CD4-positive, alpha-beta T cell treated with Interferon alpha-2 for 1 hour (primary cell): Measurements from ENCODE around the gene EVX1.

ENCODE experiments used
- DNase-seq, 2 donors: peaks; one replicate each; pipeline ENCODE4 v3.0.0-alpha.2; 2020 to 2022

EVX1 gene

DNA sequence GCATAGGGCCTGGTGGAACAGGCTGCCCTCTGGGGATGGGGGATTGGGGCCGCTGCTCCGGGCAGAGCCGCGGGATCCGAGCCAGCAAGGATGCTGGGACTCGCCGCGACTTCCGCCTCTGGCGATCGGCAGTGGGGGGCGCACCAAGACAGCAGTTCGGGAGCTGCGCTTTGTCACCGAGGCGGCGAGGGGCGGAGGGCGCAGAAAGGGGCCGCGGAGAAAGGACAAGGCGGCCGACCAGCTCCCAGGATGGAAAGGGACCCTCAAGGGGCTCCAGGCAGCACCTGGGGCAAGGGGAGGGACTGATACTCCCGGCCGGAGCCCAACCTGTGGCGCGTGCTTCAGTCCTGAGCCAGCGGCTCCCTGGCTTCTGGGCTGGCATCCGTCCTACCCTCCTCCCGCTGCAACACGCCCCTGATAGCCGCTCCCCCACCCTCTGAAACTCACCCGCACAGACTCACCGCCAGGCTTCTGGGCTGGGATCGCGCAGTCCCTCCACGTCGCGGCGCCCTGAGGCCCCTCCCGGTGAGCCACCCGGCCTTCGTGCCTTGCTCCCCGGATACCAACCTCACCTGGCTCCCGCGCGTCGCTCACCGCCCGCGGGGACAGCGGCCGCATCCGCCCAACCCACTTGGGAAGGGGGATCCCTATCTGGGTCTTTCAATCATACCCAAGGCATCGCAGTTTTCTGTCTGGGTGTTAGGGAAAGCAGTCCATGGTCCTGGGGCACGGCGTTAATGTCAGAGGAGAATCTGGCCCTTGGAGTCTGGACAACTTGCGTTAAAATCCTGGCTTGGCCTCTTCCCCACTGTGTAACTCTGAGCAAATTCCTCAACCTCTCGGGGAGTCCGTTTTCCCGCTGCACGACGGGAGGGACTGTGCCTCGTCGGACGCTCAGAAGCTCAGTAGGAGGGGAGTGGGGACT, 7.0 kb upstream of the EVX1 start:
- DNase-seq: no peak

DNA sequence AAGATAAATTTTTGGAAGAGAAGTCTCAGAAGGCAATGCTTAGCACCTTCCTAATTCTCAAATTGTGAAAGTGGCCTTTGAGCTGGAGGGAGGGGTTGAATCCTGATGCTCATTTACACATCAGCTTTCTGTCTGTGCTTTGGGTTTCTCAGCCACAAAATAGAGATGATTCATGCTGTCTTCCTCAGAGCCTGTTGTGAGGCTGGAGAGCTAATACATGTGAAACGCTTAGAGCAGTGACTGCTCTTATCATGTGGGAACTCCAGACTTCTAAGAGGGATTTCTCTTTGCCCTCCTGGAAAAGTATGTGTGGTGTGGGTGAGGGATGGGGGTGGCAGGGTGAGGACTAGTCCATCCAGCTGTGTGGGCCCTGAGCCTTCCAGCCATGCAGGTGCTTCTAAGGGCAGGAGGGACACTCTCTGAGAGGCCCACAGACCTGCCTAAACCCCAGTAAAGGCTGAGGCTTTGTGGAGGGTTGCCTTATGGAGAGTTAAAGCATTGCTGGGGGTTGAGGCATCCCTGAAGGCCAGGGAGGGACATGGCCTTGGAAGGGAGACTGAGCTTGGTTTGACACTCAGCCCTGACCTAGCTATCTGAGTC, 4.8 kb upstream of the EVX1 start:
- no peak for DNase-seq

DNA sequence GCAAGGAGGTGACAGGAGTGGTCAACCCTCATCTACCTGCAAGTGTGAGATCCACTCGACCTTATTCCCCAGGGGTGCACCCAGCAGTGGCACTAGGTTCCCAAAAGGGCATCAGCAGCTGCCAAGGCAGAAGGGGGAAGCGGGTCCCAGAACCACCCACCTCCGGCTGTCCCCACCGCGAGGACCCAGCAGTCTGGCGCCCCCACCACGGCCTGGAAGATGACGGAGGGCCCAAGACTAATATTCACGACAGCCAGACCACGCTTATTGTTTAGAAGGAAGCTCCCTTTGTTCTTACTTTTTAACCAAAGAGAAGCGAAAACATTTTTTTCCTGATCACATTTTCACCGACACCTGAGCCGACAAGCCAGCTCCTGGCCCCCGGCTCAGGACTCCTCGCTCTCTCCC, 3.6 kb upstream of the EVX1 start:
- DNase-seq: no peak

DNA sequence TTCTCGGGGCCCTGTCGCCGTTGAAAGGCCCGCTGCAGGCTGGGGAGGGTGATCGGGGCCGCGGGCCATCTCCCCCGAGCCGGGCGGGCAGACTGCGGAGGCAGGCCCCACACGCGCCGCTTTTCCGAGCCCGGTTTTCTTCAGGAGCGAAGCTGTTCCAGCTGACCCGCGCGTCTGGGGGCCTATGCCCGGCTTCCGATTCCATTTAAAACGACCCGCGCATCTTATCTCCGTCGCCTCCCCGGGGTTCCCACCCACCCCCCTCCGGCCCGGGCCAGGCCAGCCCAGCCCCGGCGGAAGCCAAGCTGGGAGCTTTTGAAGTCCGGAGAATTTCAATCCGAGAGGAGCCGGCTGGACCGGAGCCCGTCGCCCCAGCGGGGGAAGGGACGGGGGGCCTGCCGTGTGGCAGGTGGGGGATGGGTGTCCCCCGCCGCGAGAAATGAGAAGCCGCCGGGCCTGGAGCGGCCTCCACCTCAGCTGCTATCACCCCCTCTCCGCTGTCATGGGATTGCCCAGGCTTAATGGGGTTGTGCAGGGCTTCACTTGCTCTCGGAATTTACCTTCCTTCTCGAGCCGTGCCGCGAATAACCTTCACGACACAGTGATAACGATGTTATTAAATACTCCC, 3.1 kb upstream of the EVX1 start:
- DNase-seq: no peak

DNA sequence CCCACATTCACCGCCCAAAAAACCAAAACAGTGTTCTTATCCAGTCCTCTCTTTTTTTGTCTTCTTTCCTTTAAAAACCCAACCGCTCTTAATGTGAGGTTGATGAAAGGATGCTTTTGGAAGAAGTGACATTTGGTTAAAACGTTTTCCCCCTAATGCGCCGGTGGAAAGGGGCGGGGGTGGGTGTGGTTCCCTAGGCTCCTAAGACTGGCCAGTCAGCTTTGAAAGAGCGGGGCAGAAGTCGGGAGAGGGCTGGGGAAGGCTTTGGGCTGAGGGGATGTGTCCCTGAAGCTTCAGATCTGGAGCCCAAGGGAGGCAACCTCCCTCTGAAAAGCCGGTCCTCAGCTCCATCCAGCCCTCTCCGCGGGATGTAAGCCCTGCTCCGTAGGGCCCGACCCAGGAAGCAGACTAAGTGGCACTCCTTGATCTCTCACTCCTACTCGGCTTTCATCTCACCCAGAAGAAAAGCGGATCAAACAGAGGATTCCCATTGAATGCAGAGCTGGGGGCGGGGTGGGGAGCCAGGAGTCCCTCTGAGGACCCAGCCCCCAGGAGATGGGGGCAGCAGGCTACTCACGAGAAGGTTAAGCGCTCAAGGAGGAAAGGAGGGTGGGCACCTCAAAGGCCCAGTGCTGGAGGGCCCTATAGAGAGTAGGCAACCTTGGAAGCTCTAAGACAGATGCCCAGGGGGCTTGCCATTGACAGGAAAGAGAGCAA, 2.4 kb upstream of the EVX1 start:
- DNase-seq: no peak

DNA sequence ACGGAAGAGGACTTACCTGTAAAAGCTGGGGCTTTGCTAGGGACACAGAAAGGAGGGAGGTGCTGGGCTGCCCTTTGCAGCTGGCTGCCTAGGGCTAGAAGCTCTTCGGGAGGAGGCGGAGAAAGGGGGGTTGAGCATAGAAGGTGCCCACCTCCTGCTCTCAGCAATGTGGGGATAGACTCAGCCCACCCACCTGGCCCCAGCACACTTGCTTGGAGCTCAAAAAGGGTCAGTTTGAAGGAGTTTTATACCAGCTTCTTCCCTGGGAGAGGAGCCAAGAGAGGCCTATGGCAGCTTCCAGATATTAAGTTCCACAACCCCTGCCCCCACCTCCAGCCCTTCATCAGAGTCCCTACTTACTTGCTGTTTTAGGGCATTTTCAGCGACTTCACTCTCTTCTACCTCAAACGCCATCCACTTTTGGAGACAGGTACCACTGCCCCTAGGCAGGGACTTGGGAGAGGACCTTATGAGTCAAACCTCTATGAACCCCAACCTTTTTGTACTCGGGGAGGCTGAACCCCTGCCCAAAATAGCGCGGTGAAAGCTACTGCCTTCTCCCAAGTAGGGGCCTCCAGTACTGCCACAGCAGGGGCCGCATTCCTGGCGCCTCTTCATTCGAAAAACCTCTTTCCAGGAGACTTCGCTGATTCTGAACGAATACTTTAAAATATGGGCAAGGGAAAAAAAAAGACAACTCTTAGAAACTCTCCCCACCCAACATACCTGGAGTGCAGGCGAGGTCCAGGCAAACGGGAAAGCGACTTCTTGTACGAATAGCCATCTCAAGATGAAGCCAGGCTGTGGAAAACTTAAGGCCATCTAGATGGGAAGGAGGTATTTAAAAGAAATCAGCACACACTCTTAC, 1.2 kb upstream of the EVX1 start:
- DNase-seq: no peak

DNA sequence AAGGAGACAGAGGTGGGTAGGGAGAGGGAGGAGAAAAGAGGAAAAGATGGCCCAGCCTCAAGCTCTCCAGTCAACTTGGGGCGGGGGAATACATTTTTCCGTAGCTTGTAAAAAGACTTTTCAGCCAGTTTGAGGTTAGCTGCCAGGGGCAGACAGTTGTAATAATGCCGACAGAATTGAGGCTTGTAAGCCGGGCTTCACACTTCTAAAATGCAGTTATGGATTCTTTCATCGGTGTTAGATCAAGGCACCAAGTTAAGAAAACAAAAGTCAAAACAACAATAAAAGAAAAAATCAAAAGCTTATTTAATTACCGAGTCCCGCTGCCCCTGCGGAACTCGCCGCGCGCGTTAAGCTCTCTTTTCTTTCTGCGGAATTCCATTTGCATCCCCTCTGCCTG, 448 bp upstream of the EVX1 start:
- DNase-seq: no peak

DNA sequence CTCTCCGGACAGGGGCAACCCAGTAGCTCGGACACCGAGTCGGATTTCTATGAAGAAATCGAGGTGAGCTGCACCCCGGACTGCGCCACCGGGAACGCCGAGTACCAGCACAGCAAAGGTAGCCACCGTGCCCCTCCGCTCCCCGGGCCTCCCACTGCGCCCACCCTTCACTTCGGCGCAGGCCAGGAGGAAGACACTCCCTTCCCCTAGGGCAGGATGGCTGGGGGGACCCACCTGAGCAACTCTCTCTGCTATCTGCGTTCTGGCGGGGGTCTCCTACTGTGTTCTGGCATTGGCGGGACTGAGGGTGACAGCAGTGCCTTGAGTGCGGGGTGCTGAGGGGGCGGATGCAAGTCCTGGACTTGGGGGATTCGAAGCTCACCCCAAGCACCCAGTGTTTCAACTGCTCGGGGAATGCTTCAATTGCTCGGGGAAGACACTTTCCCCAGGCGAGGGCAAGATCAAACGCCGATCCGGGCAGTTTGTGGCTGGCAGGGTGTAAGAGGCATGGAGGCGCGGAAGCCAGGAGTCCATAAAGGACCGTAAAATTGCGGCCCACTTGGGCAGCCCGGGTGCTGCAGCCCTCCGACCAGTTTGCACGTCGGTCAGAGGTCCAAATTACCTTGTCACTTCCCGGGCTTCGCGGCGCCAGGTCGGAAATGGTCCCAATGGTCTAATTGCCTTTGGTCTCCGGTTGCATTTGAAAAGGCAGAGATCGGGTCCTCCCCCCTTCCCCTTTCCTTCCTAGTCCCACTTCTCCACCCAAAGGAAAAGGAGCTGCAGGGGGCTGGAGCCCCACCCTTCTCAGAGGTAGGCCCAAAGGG, 950 bp downstream of the EVX1 start:
- DNase-seq: no peak

DNA sequence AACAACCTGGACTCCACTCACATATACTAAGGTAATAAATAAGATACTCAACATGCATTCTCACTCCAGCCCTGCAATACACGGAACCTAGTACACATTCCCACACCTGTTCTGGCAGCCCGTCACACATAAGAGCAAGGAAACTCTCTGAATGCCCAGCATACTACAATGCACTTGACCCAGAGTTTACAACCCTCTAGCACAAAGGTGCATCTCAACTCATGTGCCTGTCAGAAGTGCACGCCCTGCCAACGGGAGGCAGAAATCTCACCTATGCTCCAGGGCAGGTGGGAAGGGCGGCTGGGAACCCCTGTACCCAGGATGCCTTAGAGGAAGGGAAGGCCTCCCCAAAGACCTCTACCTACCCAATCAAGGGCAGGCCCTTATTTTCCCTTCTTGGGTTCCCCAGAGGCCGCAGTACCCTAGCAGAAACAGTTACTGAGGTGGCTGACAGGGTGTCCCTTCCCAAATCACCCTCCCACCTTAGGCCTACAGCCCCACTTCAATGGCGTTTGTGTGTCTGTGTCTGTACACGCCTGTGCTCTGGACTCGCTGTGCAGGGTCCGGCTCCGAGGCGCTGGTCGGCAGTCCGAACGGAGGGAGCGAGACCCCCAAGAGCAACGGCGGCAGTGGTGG, 2.0 kb downstream of the EVX1 start:
- no peak for DNase-seq

DNA sequence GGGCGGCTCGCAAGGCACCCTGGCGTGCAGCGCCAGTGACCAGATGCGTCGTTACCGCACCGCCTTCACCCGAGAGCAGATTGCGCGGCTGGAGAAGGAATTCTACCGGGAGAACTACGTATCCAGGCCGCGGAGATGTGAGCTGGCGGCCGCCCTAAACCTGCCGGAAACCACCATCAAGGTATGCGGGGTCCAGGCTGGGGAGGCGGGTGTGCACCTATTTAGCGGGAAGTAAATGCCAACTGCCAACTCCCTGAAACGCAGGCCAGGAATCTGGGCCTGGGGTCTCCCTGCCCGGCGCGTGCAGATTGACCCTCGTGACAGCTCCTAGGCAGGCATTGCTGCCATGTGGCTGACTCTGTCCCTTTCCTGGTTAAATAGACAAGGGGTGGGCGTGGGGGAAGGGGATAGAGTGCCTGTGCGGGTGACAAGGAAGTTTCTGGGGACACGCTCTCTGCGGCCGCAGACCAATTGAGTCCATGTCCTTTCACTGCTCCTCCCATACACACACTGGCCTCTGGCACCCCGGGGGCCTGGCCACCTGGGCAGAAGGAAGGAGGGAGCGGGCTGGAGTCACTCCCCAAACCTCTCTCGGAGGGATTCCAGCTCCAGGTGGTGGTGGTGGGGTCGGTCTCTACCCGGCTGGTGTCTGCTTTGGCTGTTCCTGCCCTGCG, 2.7 kb downstream of the EVX1 start:
- no peak for DNase-seq

DNA sequence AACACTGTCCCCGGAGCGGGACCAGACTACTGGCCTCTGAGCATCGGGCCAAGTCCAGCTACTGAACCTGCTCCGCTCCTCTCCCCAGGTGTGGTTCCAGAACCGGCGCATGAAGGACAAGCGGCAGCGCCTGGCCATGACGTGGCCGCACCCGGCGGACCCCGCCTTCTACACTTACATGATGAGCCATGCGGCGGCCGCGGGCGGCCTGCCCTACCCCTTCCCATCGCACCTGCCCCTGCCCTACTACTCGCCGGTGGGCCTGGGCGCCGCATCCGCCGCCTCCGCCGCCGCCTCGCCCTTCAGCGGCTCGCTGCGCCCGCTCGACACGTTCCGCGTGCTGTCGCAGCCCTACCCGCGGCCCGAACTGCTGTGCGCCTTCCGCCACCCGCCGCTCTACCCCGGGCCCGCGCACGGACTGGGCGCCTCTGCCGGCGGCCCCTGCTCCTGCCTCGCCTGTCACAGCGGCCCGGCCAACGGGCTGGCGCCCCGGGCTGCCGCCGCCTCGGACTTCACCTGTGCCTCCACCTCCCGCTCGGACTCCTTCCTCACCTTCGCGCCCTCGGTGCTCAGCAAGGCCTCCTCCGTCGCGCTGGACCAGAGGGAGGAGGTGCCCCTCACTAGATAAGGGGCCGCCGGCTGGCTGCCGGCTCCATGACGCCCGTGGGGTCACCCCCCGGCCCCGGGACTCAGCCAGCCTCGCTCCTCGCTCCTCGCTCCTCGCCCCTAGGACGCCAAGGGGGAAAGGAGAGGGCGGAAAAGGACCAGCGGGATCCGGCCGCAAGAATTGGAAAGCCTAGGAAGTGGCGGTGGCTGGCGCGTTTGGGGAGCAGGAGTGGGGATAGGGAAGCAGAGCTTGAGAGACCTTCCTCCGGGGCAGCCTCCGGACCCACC, 3.4 kb downstream of the EVX1 start:
- no peak for DNase-seq

DNA sequence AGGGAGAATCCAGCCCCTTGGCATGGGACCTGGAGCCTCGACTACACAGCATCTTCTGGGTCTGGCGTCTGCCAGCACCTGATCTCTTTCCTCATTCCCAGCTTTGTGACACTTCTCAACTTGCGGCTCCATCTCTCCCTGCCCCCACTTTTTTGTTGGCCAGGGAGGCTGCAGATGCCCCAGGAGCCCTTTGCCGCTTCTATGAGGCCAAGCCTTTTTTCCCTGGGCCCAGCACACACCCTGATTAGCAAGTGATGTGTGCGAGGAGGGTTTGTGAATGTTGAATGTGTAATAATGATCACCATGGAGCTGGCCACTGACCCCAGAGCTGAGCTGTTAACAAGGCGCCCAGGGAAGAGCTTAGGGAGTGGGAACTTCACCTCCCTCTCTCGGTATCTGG, 4.4 kb downstream of the EVX1 start:
- no peak for DNase-seq

DNA sequence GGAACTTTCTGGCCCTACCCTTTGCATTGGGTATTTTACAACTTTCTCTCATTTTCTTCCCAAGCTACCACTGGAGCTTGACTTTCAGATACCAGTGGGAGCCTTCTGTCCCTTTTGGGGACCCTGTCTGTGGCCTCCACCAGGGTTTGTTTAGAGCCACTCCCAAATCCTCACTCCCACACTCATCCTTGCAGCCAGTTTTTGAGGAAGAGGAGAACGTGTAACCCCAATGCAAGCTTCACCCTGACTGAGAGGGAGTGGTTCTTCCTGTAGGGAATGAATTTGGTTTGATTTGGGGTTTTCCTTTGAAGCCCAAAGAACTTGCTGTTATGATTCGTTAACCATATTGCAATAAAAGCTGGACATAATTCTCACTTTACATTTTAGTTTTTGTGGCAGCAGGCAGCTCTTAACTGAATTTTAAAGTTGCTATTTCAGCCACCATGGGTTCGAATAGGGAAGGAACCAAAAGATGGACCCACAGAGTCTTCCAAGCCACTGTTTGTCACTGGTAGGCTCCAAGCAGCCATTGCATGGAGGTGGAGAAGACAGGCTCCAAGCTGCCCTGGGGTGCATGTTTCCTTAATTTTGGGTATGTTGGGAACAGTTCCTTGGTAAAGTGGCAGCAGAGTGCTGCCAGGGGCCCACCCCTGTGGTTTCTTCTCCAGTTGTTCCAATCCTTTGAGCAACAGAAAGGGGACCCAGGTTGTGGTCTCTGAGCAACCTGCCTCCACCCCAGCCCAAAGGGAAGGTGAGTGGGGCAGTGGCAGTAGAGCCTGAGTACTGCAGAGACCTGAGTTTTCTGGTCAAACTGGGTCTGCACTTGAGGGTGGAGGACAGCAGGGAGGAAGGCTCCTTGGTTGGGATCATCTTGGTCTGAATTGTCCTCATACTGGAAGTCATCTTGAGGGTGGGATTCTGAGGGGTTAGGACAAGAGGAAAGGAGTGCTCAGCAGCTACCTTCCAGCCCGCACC, 5.1 kb downstream of the EVX1 start:
- no peak for DNase-seq

DNA sequence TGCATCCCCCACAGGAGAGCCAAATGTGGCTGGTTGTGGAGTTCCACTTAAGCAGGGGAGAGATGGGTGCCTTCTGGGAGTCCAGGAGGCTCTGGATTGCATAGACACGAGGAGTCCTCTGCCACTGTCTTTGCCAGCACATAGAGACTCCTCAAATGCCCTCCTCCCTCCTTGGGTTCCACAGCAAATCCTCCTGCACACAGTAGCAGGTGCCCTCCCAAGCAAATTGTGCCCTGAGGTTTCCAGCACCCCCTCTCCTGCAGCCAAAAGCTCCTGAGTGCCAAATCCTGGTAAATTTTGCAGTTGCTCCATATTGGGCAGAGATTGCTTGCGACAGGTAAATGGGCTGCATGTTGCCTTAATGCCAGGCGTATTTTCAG, 5.8 kb downstream of the EVX1 start:
- DNase-seq: no peak

DNA sequence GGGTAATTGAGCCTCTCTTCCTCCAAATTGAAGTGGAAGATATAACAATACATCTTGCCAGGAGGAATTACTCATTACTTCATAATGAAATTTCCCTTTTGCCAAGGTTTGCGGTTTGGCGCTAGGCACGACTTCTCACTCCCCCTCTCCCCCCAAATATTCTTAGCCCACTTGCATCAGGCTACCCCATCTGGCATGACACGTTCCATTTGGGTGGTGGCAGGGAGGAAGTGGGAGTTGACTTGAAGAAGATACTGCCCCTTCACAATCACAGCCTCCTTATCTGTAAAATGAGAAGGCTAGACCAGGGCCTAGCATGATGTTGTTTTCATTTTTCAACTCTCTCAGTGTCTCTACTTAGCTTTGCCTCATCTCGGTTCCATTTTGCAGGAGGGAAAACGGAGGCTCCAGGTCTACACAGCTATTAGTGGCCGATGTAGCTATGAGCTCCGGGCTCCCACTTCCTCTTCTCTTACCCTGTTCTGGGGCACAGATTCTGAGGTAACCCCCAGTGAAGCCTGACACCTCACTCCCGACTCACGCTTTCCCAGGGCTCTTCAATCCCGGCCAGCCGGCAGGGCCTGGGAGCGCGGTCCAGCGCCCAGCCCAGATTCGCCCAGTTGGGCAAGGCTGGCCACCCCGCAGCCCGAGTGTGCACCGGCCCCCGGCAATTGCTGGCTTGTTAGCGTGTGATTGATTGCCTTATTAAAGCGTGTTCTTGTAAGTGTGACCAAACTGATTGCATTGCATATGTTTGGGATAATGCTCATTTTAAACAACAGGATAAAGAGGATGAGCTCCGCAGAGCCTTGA, 6.5 kb downstream of the EVX1 start:
- DNase-seq: no peak

DNA sequence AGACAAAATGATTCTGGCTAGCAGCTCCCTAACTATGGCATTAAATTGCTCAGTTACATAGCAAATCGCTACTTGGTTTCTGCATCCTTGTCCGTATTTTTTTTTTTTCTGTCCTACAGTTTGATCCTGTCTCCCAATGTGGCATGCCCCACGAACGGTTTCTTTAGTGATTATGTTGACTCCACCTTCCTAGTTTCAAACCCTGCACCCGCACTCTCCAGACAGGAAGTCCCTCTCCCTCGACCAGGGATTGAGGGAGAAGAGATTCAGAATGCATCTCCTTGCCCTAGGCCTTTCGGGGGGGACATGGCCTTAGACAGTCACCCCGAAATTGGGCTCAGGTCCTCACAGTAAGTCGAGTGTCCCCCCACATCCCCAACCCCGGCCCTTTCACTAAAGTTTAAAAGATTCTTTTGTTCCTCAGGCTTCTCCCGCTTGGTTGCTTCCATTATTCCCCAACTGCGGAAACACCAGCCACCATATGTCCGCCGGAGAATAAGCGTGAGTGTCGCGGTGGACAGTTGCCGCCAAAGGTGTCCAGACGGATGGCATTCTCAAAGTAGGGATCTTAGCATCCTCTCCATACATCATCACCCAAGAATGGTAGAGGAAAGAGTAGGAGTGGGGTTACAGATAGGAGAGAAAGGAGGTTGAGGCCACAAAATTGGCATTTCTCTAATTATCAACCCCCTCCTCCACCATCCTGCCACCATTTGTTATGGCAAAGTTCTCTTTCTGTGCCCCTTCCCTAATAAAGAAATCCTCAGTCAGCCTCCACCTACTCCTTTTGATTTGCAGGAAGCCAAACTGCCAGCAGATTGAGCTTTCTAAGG, 7.3 kb downstream of the EVX1 start:
- no peak for DNase-seq
